Stimulated activated CD4-positive, alpha-beta T cell treated with anti-CD3 and anti-CD28 coated beads, Interleukin-2, amount 100 ng/mL, for 48 hours (primary cell): ENCODE data around the gene TOX2.

Experiments
- DNase-seq, 2 donors: peaks; one replicate each; pipeline ENCODE4 v3.0.0-alpha.2; 2020

The TOX2 gene

DNA sequence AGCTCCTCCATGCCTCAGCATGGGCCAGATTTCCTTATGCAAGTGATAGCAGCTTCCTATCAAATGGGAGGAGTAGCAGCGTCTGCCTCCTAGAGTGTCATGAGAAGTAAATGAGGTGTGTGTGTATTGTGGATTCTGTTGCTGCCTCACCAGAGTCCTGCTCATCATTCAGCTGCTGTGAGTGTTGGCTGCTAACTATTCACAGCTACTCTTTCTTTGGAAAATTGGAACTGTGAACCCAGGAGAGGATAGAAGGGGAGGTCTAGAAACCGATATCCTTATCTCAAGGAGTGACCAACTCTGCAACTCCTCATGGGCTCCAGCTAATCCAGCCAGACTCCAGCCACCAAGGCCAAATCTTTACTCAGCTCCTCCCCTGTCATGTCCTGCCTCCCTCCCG, 63.3 kb downstream of the TOX2 start:
- DNase-seq = no peak

DNA sequence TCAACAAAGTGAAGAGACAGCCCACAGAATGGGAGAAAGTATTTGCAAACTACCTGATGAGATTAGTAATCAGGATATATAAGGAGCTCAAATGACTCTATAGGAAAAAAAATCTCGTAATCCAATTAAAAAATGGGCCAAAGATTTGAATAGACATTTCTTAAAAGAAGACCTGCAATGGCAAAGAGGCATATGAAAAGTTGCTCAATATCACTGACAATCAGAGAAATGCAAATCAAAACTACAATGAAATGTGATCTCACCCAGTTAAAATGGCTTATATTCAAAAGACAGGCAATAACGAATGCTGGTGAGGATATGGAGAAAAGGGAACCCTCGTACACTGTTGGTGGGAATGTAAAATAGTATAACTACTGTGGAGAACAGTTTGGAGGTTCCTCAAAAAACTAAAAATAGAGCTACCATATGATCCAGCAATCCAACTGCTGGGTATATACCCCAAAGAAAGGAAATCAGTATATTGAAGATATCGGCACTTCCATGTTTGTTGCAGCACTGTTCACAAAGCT, 65.0 kb downstream of the TOX2 start:
- no peak for DNase-seq

- DNase-seq = no peak
Observed at GRCh38 chr20:43981540-43981939, 66.9 kb downstream of the TOX2 start.

GRCh38 chr20:43982016-43982415, 67.4 kb downstream of the TOX2 start:
- DNase-seq = no peak

- no peak for DNase-seq
Observed at GRCh38 chr20:43982886-43983285, 68.2 kb downstream of the TOX2 start.

GRCh38 chr20:43983359-43983758, 68.7 kb downstream of the TOX2 start:
- DNase-seq = peak; percentile 60

DNA sequence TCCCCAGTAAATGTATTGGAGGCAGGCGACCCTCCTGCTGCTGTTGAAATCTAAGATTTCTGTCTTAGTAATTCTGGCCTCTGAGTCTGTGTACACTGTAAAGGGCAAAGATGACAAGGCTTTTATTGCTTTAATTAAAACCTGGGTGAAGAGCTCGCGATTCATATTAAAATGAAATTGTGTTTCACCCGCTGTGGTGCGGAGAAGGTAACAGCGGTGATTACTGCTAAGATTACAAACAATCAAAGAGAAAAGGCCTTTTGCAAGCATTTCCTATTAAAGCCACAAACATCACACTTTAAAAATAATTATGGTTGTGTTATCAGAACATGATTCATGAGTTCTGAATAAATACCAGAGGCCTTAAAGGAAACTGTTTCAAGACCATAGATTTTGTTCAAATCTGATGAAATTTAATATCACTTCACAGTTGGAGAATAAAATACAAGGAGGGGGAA, 69.3 kb downstream of the TOX2 start:
- no peak for DNase-seq

GRCh38 chr20:43984587-43984986, 69.9 kb downstream of the TOX2 start:
- no peak for DNase-seq

DNA sequence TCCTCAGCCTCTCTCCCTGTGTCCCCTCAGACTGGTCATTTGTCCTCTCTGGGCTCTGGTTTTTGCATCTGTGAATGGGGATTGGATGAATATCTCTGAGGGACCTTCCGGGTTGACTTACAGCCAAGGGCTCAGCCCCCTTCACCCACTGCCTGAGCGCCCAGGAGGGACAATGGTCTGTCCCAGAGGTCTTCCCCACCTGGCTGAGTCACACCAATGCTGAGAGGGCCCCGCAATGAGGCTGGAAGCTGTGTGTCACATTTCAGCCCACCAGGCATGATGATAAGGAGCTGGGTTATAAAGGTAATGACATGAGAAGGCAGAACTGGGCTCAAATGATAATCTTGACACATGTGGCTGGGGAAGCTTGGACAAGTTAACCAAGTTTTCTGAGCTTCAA, 70.5 kb downstream of the TOX2 start:
- no peak for DNase-seq

GRCh38 chr20:43985608-43986316, 71.1 kb downstream of the TOX2 start:
- DNase-seq = no peak

- DNase-seq = no peak
Observed at GRCh38 chr20:43987018-43987417, 72.4 kb downstream of the TOX2 start.

- DNase-seq = no peak
Observed at GRCh38 chr20:43987531-43987930, 72.9 kb downstream of the TOX2 start.

GRCh38 chr20:43988451-43988850, 73.8 kb downstream of the TOX2 start:
- no peak for DNase-seq

- no peak for DNase-seq
Observed at GRCh38 chr20:43988867-43989266, 74.2 kb downstream of the TOX2 start.

GRCh38 chr20:43991261-43991660, 76.6 kb downstream of the TOX2 start:
- DNase-seq = no peak

- no peak for DNase-seq
Observed at GRCh38 chr20:43991982-43992381, 77.3 kb downstream of the TOX2 start.

DNA sequence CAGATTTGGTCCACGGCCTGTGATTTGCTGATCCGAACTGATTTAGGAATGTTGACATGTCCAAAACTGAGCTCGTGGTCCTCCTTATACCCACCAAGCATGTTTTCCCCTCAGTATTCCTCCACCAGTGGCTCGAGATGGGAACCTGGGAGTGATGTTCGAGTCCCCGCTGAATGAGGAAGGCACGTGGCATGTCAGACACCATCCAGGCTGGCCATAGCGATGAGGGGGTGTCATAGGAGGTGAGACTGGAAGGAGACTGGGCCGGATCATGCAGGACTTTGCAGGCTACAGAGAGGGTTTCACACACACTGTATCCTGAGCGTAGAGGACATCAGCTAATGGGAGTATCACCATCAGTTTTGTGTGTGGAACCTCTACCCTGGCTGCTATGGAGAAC, 78.2 kb downstream of the TOX2 start:
- no peak for DNase-seq

GRCh38 chr20:43993560-43993959, 78.9 kb downstream of the TOX2 start:
- no peak for DNase-seq

DNA sequence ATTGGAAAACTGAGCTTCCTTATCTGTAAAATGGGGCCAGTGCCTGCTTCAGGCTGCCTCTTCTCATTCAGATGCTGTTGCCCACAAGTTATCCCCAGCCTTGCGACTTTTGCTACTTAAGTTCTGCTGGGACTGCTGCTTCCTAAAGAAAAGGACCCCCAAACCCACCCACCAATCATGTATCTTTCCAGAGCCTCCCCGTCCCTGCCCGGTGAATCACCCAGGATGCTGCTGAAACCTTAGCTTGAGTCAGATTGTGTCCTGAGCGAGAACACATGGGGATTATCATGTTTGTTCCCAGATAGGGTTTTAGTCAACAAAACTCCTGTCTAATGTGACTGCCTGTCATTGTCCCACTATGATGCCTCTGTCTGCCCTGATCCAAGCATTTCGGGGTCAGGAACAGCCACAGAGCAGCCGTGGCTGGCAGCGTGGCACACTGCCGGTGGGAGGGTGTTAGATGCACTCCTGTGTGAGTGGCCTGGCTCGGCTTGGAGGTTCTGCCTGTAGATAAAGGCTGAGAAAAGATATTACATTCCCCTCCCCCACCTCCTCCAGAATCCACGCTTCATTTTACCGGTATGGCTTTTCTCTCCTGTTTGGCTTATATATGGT, 79.9 kb downstream of the TOX2 start:
- no peak for DNase-seq

- DNase-seq = no peak
Observed at GRCh38 chr20:43995645-43996044, 81.0 kb downstream of the TOX2 start.

DNA sequence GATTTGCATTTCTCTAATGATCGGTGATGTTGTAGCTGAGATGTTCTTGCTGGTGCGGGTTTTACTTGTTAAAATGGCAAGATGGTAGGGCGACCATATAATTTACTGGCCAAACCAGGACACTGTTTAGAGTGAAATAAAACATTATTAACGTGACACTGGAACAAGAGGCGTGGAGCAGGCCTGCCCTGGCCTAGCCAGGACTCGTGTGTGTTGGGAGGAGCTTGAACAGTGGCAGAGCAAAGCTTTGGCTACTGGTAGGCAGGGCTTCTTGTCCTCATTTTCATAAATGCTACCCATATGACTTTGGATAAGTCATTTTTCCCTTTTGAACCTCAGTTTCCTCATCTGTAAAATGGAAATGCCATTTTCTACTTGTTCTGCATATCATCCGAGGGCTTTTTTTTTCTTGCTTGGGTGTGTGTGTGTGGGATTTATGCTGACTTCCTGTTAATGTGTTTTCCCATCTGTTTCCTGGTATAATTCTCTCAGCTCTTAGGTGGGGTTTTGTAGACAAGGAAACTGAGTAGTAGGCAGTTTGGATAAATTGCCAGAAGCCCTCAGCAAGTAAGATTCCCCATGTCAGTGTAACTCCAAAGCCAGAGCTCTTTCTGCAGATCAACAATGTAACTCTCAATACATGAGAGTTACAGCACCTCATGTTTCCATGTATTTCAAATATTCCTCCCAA, 81.7 kb downstream of the TOX2 start:
- DNase-seq = no peak

DNA sequence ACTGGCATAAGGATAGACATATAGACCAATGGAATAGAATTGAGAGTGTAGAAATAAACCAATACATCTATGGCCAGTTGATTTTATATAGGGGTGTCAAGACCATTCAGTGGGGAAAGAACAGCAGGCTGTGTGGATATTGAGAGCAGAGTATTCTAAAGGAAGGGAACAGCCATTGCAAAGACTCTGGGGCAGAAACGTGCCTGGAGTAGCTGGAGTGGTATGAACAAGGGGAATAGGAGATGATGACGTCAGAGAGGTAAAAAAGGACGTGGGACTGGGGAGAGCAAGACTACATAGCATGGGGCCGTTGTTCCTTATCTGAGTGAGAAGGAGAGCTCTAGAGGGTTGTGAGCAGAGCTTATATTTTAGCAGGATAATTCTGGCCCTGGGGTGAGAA, 85.2 kb downstream of the TOX2 start:
- DNase-seq = no peak

GRCh38 chr20:44001667-44002596, 87.3 kb downstream of the TOX2 start:
- DNase-seq = no peak
